AG04450 (cell line): ENCODE data around the gene NAV3. TPM values are rescaled to one million over a fixed set of nuclear protein-coding genes. Genes with fewer than 3 reads are reported as not detected.

Experiments used
- CTCF ChIA-PET: fragments of 300-600, 350-600 bp; formaldehyde crosslinking; extraction: SDS; loops from one replicate; lab custom pipeline; 2022; ENCODE audit warnings: antibody characterized with exemption, inconsistent platforms; lab: Charles Lee
- POLR2A ChIA-PET: fragments of 350-600 bp; formaldehyde crosslinking; extraction: SDS; loops from one replicate; lab custom pipeline; 2021; ENCODE audit warnings: antibody characterized with exemption, inconsistent platforms; lab: Yijun Ruan, JAX
- DNase-seq: peaks from one replicate; pipeline ENCODE4 v3.0.0-alpha.2; 2011; ENCODE audit warnings: low read depth, low spot score
- H3K27ac ChIP-seq: one replicate; pipeline ENCODE4 v1.5.1; 2012; ENCODE audit warnings: low read depth, low read length, control low read depth
- H3K27me3 ChIP-seq: one replicate; pipeline ENCODE4 v1.6.0; 2012; ENCODE audit warnings: low read length; ENCODE audit not compliant: control insufficient read depth, insufficient read depth
- H3K4me3 ChIP-seq: 2 replicates; pipeline ENCODE4 v1.5.1; 2011; ENCODE audit warnings: mild to moderate bottlenecking, low read depth, low read length, control low read depth
- H3K9me3 ChIP-seq: 2 replicates; pipeline ENCODE4 v1.5.1; 2012; ENCODE audit warnings: low read length; ENCODE audit not compliant: control insufficient read depth, insufficient read depth
- polyA plus RNA-seq: library from polyadenylated mRNA; depleted of rRNA; stranded (reverse); fragments of >200 nt; gene quantifications from 2 replicates; pipeline ENCODE4 v1.2.3, GENCODE V29; 2011
- TF ChIP-seq, protein P1 (sequence below): IDR thresholded peaks from 2 replicates; pipeline ENCODE4 v1.5.1; 2011; ENCODE audit warnings: low read depth, low read length, control low read depth, inconsistent platforms

Gene NAV3
- polyA plus RNA-seq, 1 experiment, result 36.1 TPM

DNA sequence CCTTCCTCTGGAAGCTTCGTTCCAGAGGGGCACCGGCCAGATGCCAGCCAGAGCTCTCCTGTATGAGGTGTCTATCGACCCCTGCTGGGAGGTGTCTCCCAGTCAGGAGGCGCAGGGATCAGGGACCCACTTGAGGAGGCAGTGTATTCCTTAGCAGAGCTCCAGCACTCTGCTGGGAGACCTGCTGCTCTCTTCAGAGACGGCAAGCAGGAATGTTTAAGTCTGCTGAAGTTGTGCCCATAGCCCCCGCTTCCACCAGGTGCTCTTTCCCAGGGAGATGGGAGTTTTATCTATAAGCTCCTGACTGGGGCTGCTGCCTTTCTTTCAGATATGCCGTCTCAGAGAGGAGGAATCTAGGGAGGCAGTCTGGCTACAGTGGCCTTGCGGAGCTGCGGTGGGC lies 22.2 kb upstream of the NAV3 start:
- TF ChIP-seq, protein P1, sequence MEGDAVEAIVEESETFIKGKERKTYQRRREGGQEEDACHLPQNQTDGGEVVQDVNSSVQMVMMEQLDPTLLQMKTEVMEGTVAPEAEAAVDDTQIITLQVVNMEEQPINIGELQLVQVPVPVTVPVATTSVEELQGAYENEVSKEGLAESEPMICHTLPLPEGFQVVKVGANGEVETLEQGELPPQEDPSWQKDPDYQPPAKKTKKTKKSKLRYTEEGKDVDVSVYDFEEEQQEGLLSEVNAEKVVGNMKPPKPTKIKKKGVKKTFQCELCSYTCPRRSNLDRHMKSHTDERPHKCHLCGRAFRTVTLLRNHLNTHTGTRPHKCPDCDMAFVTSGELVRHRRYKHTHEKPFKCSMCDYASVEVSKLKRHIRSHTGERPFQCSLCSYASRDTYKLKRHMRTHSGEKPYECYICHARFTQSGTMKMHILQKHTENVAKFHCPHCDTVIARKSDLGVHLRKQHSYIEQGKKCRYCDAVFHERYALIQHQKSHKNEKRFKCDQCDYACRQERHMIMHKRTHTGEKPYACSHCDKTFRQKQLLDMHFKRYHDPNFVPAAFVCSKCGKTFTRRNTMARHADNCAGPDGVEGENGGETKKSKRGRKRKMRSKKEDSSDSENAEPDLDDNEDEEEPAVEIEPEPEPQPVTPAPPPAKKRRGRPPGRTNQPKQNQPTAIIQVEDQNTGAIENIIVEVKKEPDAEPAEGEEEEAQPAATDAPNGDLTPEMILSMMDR, result no peak
- CTCF ChIA-PET, result no interaction called here
- no peak overlapping the region for H3K4me3 ChIP-seq
- POLR2A ChIA-PET, result no interaction called here
- DNase-seq, result no peak
- H3K27me3 ChIP-seq, result no peaks in the 10 kb centered on the region
- H3K27ac ChIP-seq, result no peak overlapping the region
- no peaks in the 10 kb centered on the region for H3K9me3 ChIP-seq

DNA sequence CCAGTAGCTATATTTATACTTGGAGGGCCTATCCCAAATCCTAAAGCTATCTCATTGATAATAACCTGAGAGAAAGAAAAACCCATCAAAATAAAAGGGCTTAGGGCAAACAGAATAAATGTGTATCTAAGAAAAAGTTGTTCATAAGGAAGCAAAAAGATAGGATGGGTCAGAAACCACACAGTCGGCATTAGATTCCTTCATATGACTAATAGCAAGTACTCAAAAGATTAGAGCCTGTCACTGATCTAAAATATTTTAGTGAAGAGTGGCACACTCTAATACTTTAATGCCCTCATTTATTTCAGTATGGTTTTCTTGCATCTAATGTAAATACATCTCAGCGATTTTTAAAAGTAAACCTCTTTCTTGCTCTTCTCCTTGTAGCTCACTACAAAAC lies 17.1 kb upstream of the NAV3 start:
- no peaks in the 10 kb centered on the region for H3K27me3 ChIP-seq
- no peak for DNase-seq
- TF ChIP-seq, protein P1, result no peak
- POLR2A ChIA-PET, result no interaction called here
- no peaks in the 10 kb centered on the region for H3K9me3 ChIP-seq
- H3K27ac ChIP-seq, result no peak overlapping the region
- CTCF ChIA-PET, result no interaction called here
- no peak overlapping the region for H3K4me3 ChIP-seq

DNA sequence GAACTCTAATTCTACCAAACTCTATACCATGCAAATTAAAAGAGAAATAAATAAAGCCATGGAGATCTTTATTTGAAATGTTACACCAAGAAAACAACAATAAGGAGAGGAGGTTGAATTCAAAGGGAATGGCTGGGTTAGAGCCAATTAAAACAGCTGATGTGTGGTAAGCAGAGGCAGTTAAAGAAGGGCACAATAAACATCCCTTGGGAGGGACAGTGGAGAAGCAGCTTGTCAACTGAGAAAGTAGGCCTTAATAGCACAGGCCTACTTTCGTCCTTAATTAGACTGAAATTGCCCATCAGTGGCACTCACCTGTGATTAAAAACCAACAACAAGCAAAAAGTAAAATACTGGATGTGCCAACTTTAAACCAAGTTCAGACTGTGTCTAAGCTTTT lies 16.3 kb upstream of the NAV3 start:
- CTCF ChIA-PET, result no interaction called here
- Histone ChIP-seq H3K9me3 (no peaks in the 10 kb centered on the region), H3K27ac (no peak overlapping the region)

DNA sequence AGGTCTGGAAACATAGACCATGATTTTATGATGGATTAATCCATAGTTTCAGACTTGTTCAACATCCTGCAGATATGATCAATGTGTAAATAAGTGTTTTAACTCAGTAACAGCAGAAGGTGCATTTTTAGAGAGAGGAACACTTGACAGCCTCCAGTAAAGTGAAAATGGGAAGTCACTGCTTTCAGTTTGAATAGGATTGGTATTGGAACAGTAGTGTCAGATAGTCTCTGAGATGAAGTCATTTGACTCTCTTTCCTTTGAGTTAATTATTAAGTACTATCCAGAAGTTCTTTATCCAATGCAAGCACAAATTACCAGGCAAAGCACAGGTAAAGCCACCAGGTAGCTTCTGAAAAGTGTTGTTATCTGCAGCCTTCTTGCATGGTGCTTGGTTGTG lies 14.5 kb upstream of the NAV3 start:
- H3K9me3 ChIP-seq, result no peaks in the 10 kb centered on the region
- no peak for DNase-seq
- ChIA-PET POLR2A (no interaction called here), CTCF (no interaction called here)
- H3K27me3 ChIP-seq, result peaks cover 5% of the 10 kb centered on the region
- no peak overlapping the region for H3K27ac ChIP-seq
- H3K4me3 ChIP-seq, result no peak overlapping the region
- TF ChIP-seq, protein P1, result no peak

More for the DNA sequence above, 16.3 kb upstream of the NAV3 start:
- TF ChIP-seq, protein P1, result no peak
- no peak overlapping the region for H3K4me3 ChIP-seq
- DNase-seq, result no peak
- POLR2A ChIA-PET, result no interaction called here
- no peaks in the 10 kb centered on the region for H3K27me3 ChIP-seq

DNA sequence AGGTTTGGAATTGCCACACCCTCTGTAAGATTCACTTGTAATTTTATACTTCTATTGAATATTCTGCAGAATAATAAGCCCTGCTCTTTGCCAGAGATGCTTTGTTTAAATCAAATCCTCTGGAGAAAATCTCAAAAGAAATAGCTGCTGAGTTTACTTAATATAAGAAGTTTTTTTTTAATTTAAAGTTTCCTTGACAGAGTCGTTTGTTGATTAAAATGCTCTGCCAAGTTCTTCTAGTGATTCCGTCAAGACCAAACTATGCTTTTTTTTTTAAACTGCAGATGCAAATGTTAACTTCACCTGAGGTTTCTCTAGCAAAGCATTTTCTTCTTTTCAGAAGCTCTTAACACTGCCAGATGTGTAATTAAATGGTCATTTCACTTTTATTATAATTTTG lies 13.4 kb upstream of the NAV3 start:
- DNase-seq, result no peak
- TF ChIP-seq, protein P1, result no peak
- Histone ChIP-seq H3K4me3 (no peak overlapping the region), H3K27ac (no peak overlapping the region), H3K9me3 (no peaks in the 10 kb centered on the region), H3K27me3 (peaks cover 5% of the 10 kb centered on the region)
- POLR2A ChIA-PET, result no interaction called here
- CTCF ChIA-PET, result no interaction called here
